Stimulated activated CD4-positive, alpha-beta T cell treated with anti-CD3 and anti-CD28 coated beads, Interleukin-1b, Interleukin-23, amount 100 ng/mL, for 4 hours (primary cell): ENCODE data around the gene SYK.
A peak's percentile ranks its signal among the peaks of the same experiment; 100 is the strongest.

Experiments
- DNase-seq, 2 donors: peaks; one replicate each; pipeline ENCODE4 v3.0.0-alpha.2; 2020; ENCODE audit warnings: low read depth in 2 of 2

Gene SYK

GRCh38 chr9:90851444-90851843 is 49.8 kb downstream of the SYK start:
- DNase-seq, result no peak

- no peak for DNase-seq
Observed at GRCh38 chr9:90853945-90854344, 52.3 kb downstream of the SYK start.

- DNase-seq, result no peak
Observed at GRCh38 chr9:90854637-90855175, 53.1 kb downstream of the SYK start.

GRCh38 chr9:90855208-90855902 is 53.7 kb downstream of the SYK start:
- no peak for DNase-seq

- no peak for DNase-seq
Observed at GRCh38 chr9:90857091-90857490, 55.5 kb downstream of the SYK start.

- no peak for DNase-seq
Observed at GRCh38 chr9:90857855-90858254, 56.2 kb downstream of the SYK start.

GRCh38 chr9:90858457-90858901 is 56.9 kb downstream of the SYK start:
- no peak for DNase-seq

GRCh38 chr9:90860382-90860781 is 58.8 kb downstream of the SYK start:
- no peak for DNase-seq

- DNase-seq, result no peak
Observed at GRCh38 chr9:90860826-90861225, 59.2 kb downstream of the SYK start.

GRCh38 chr9:90861380-90861779 is 59.8 kb downstream of the SYK start:
- DNase-seq, result no peak

- no peak for DNase-seq
Observed at GRCh38 chr9:90861826-90862740, 60.5 kb downstream of the SYK start.

- no peak for DNase-seq
Observed at GRCh38 chr9:90864779-90865178, 63.2 kb downstream of the SYK start.

- no peak for DNase-seq
Observed at GRCh38 chr9:90867101-90867500, 65.5 kb downstream of the SYK start.

GRCh38 chr9:90868555-90868954 is 66.9 kb downstream of the SYK start:
- DNase-seq, result no peak

GRCh38 chr9:90869361-90869760 is 67.7 kb downstream of the SYK start:
- no peak for DNase-seq

- peak in 1 of 2 donors; percentile 12 for DNase-seq
Observed at GRCh38 chr9:90870621-90871326, 69.2 kb downstream of the SYK start.

GRCh38 chr9:90871327-90871935 is 69.8 kb downstream of the SYK start:
- no peak for DNase-seq

GRCh38 chr9:90872835-90873294 is 71.2 kb downstream of the SYK start:
- DNase-seq, result no peak

GRCh38 chr9:90873422-90873821 is 71.8 kb downstream of the SYK start:
- DNase-seq, result no peak

GRCh38 chr9:90874194-90874593 is 72.6 kb downstream of the SYK start:
- no peak for DNase-seq

- no peak for DNase-seq
Observed at GRCh38 chr9:90878562-90878961, 76.9 kb downstream of the SYK start.

GRCh38 chr9:90880066-90880465 is 78.4 kb downstream of the SYK start:
- no peak for DNase-seq
